ENCODE data around the gene CHRNB4.

Gene CHRNB4

DNA sequence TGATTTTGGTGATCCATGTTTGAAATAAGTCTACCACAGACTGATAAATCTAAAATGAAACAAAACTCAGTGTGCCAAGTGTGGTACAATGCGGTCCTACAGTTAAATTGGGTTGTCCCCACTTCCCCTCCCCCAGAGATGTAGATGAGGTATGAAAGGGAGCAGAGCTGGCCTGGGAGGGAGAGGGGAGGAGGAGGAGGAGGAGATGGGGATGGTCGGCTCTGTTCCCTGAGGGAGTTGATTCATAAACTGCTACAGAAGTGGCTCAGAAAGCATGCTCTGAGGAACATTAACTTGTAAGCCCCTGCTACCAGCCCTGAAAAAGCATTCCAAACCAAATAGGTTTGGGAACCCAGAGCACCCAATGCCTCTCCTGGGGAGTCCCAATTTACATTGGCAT, 28.0 kb upstream of the CHRNB4 start:
- DNase-seq, result no peak

DNA sequence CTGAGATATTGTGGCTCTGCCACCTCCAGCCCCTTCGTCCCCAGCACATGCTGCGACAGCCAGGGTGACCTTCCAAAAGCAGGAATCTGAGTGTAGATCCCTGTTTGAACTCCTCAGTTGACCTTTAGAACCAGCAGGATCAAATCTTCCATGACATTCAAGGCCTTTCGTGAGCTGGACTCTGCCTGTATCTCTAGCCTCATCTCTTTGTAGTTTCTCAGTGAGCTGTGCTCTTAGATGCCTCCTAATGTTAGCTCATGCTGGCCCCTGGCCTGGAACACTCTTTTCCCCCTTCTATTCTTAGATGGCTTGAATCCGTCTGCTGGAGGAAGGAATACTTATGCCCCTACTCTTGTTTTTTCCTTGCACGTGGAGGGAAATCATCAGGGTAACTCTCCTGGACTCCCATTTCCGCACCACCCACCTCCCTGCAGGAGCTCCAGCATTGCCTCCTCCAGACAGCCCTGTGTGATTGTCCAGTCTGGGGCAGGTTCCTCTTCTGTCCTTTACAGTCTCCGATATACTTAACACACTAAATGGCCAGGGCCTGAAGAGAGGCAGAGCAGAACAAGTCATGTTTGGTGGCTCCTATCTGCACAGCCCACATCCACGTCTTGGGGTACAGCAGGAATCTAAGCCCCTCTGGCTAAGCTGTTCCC, 26.7 kb upstream of the CHRNB4 start:
- no peak for DNase-seq

DNA sequence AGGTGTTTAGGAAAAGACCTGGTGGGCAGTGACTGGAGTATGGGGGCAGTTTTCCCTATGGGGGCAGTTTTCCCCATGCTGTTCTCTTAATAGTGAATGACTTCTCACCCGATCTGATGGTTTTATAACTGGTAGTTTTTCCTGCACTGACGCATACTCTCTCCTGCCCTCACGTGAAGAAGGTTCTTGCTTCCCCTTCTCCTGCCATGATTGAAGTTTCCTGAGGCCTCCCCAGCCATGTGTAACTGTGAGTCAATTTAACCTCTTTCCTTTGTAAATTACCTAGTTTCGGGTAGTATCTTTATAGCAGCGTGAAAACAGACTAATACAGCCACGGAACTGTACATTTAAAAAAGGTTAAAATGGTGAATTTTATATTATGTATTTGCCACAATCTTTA, 25.0 kb upstream of the CHRNB4 start:
- no peak for DNase-seq

DNA sequence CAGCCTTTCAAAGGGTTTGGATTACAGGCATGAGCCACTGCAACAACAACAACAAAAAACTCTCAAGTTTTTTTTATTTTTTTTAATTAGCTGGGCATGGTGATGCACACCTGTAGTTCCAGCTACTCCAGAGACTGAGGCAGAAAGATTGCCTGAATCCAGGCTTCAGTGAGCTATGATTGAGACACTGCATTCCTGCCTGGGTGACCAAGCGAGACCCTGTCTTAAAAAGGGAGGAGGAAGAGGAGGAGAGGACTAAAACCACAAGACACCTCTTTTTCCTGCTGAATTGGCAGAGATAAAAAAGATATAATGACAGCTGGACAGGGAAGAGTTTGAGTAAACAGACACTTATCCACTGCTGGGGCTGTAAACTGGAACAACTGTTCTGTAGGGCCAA, 22.7 kb upstream of the CHRNB4 start:
- no peak for DNase-seq

DNA sequence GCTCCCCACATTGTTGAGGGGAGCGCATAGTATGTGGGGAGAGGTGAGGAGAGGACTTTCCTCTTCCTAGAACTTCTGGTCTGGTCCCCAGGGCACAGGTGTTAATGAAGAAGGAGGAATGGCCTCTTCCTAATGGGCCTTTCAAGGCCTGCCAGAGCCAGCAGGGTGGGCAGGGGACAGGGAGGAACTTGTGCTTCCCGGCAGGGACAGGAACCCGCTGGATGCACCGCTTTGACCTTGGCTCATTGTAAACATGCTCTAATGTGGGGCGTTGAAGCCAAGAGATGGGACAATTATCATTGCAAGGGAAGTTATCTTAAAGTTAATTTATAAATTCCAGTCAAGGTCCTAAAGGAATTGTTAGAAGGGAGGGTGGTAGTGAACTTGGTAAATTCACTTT, 21.0 kb upstream of the CHRNB4 start:
- no peak for DNase-seq

DNA sequence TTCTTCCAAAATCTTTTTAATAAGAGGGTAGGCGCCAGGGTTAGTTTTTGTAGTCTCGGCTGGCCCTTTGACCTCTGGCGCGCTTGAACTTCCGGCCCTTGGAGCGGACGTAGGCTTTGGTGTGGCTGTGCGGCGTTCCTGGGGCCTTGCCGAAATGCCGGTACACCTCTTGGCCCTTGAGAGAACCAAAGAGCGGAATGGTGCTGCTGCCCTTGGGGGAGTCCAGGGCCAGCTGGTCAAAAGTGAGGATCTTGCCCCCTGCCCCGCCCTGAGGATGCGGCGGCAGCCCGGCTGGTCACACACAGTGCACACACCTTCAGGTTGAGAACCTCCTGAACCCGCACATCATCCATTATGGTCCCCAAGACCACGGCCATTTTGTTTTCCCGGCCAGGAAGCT, 20.0 kb upstream of the CHRNB4 start:
- no peak for DNase-seq

- no peak for DNase-seq
Measured at GRCh38 chr15:78660584-78660983, 19.6 kb upstream of the CHRNB4 start.

GRCh38 chr15:78658823-78659222, 17.8 kb upstream of the CHRNB4 start:
- no peak for DNase-seq

DNA sequence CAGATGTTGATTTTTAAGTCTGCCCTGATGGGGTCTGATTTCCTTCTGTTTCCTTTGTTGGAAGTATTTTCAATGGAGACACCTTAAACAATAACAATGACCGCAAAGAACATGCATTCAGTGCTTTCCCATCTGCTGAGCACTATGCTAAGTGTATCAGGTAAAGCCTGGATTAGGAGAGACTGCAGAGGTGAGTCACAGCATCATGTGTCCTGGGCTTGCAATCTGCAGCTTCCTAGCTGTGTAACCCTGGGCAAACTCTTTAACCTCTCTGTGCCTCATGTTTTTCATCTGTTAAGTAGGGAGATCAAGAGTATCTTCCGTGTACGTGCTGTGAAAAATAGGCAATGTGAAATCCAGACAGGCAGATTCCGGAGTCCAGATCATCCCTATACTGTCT, 13.3 kb upstream of the CHRNB4 start:
- DNase-seq, result no peak

DNA sequence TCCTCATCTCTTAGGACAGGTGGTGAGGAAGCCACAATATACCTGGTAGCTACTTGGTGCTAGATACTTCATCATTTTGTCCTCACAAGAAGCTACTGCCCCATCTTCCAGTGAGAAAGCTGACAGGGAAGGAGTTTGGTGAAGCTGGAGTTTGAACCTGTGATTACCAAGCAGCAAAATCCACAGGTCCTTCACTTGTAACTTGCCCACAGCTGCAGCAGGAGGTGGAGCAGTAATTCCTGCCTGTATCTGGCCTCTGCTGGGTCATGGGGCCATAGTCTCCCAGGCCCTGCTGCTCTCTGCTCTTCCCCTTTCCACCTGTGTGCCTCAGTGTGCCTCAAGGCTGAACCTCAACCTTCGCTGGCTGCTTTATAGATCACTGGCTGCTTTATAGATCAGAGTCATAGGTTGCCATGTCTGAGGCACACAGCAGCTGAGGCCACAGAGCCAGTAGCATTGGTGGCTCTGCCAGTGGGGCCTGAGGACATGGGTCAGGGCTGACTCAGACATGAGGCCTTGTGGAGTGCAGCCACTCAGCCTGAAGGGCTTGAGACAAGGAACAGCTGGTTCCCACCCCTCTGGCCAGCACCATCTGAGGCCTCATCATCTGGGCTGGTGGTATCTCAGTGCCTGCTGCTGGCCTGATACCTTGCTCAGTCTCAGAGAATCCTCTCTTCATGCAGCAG, 11.1 kb upstream of the CHRNB4 start:
- DNase-seq, result no peak

DNA sequence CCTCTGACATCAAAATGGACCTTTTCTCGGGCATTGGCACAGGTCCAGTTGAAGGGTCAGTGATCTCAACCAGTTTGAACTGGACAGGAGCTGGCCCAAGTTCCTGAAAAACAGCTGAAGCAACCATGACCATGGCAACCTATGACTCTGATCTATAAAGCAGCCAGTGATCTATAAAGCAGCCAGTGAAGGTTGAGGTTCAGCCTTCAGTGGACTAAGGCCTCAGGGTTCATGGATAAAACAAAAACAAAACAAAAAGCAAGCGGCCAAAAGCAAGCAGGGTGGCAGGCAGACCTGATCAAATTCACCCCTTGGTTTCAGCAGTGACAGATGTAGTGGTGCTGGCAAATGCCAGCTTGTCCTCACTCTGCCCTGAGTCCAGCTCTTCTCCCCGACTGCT, 10.0 kb upstream of the CHRNB4 start:
- no peak for DNase-seq

GRCh38 chr15:78650022-78650421, 9.0 kb upstream of the CHRNB4 start:
- DNase-seq, result no peak

- DNase-seq, result no peak
Measured at GRCh38 chr15:78645009-78645408, 4.0 kb upstream of the CHRNB4 start.

- DNase-seq, result no peak
Measured at GRCh38 chr15:78642331-78642730, 1.3 kb upstream of the CHRNB4 start.

GRCh38 chr15:78641749-78642275, 802 bp upstream of the CHRNB4 start:
- DNase-seq, result no peak

- DNase-seq, result peak; percentile 45
Measured at GRCh38 chr15:78640527-78641101, 396 bp downstream of the CHRNB4 start.

DNA sequence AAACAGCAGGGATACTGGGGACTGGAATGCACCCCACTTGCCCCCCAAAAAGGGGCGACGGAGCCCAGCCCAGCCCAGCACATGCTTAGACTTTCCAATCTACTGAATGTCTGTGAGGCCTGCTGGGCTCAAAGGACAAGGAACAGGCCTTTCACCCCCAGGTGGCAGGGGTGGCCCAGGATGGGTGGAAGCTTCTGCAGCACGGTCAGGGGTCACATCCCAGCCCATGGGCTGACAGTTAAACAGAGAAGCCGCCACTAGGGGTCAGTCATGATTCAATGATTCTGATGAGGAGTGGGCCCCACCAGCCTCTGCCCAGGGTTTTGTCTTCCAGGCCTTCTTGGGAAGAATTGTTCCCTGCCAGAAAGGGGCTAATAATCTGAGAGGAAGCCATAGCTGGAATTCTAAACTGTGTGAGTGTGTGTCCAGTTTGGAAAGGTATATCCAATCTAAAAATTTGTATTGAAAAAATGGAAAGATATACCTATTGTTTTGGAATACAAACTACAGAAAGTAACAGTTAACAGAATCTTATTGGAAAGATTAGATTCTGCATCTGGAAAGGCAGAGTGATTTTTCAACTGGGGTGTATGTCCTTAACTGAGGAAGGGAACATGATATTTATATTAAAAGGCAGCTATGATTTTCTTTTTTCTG, 2.2 kb downstream of the CHRNB4 start:
- DNase-seq, result peak; percentile 58

GRCh38 chr15:78637776-78638435, 3.1 kb downstream of the CHRNB4 start:
- DNase-seq, result peak; percentile 40

DNA sequence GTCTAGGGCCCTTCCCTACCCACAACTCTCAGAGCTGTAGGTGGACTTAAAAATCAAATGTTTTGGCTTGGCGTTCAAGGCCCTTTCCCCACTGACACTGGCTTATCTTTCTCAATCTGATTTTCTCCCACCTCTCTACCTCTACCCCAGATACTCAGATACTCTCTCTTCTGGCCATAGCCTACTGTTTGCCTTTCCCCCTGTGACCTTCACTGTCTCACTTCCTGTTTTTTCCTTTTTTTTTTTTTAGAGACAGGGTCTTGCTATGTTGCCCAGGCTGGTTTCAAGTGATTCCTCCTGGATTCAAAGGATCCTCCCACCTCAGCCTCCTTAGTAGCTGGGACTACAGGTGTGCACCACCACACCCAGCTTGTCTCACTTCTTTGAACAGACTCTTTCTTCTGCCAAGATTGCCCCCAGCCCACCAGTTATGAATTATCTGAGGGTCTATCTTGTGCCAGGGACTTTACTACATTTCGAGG, 4.6 kb downstream of the CHRNB4 start:
- DNase-seq, result no peak

DNA sequence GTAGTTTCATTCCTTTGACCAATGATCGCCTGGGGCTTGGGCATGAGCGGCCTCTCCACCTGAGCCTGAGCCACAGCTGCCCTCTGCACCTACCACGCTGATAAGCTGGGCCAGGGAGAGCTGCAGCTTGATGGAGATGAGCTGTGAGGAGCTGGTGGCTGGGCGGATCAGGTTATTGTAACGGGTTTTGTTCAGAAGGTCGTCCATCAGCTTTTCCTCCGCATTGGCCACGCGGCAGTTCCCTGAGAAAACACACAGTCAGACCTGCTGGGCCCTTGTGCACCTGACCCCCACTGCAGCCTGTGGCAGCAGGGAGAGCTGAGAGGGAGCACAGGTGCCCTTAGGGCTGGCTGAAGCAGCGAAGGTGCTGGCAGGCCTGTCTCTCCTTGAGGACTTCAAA, 5.7 kb downstream of the CHRNB4 start:
- no peak for DNase-seq

- no peak for DNase-seq
Measured at GRCh38 chr15:78634210-78635145, 6.5 kb downstream of the CHRNB4 start.

- no peak for DNase-seq
Measured at GRCh38 chr15:78633348-78633747, 7.7 kb downstream of the CHRNB4 start.
